ENCODE data around the gene TCF12.

Gene TCF12

DNA sequence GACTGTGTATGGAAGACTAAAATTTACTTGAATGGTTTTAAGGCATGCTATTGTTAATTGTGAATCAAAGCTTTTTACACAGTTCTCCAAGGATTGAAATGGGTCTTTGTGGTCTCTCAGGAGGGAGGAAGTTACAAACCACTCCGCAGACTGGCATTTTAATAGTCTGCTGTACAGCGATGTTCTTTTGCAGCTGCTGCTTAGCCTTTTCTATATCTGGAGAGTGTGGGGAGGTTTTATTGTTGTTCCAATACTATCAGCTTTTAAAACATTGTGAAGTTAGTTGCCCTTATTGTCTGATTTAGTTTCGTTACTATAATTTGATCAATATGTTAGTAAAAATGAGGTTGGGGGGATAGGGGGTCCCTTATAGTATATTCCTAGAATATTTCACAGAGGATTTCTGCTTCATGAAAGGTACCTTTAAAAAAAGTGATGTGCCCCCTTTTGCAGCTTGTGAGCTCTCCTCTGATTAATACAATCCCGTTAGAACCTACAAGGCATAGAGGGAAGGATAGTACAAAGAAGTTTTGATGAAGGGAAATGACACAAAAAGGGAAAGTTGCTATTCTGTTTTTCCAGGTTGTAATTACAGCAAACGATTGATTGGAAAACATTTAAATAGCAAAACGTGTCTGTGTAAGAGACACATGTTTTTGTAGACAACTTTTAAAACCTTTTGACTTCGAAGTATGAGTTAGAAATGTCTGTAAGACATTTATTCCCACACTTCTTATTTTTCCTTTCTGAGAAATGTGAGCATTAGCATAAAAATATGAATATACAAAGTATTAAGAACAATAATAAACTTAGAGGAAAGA, 299.5 kb downstream of the TCF12 start:
- DNase-seq (ENCODE audit: low read depth): no peak

DNA sequence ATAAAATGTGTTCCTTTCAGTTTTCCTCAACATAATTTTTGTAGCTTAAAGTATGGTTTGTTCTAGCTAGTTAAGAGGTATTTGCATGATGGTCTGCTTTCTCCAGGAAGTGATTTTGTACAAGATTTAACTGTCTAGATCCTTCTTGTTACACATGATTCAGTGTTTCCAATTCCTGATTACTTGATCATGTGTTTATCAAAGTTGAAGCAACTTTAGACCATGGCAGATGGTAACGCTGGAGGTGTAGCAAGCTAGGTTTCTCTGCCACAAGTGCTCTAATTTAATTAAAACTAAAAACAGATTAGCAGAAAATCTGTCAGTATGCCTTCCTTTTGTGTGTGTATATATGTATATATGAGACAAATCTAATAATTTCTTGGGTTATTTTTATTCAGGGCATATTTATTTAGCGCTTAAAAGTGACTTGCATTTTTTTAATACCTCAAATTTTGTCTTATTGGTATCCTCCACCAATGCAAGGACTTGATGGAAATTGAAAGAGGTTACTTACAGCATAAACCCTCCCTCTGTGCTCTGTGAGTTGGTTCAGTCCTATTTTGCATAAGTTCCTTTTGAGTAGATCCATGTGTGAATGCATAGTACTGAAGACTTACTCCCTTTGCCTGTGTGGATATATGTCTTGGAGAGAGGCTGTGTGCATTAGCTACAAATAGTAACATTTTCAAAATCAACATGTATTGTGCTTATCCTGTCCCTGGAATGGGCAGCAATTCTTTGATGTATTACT, 300.6 kb downstream of the TCF12 start:
- no peak for DNase-seq (ENCODE audit: low read depth)

DNA sequence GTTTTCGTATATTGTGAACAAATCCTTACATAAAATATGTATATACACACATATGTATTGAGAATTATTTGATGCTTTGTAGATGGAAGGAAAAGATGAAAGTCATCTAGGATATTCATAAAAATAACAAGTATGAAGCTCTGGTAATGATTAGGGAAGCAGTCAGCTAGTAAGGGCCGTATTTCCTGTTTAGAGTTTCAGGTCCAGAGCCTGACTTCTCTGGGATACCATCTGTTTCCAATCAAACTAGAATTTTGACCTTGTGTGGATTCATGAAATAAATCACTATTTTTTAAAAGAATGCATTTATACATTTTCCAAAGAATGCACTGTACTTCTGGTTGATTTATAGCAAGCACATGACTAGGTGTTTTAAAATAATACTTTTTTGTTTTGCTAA, 301.8 kb downstream of the TCF12 start:
- DNase-seq (ENCODE audit: low read depth): no peak

DNA sequence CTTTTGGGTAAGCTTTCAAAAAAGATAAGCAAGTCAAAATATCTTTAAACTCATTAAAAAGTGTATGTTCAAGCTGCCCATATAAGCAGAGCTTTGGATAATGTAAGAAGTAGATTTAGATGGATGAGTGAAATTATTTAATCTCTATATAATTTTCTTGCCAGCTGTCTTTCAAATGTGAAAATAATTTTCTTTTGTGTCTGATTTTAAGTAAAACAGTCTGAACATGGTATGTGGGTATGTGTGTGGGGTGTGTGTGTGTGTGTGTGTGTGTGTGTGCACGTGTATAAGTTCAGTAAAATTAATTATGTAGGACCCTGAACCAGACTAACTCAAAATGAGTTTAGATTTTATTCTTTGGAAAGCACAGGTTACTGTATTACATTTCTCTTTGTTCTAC, 302.7 kb downstream of the TCF12 start:
- DNase-seq (ENCODE audit: low read depth): no peak

DNA sequence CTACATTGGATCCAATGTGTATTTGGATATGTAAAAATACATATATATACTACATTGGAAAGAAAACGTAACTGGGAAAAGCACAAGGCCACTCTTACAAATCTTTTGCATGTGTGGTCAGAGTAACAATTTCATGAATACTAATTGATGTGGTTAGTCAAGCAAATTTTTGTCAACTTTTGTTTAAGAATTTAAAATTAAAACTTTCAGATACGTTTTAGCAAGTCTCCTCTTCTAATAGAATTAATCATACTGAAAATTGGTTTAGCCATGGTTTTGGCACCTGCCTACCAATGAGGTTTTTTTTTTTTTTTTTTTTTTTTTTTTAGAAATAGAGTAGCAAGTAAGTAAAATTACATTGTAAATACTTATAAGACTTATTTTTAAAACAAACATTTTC, 304.9 kb downstream of the TCF12 start:
- DNase-seq (ENCODE audit: low read depth): no peak

DNA sequence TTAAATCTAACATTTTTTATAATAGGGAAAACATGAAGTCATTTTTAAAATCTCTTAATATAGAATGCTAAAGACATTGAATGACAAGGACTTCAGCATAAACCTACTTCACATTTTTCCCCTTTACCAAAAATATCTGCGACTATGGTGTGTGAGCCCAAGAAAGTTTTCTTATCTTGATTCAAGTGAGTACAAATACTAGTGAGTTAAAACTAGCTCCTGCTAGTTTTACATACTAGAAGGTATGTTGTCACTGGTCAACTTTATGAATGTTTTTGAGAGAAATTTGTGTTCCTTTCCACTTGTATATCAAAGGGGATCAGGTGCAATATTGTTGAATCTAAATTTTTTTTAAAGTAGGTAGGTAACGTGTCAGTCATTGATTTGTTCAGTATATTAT, 305.4 kb downstream of the TCF12 start:
- no peak for DNase-seq (ENCODE audit: low read depth)

DNA sequence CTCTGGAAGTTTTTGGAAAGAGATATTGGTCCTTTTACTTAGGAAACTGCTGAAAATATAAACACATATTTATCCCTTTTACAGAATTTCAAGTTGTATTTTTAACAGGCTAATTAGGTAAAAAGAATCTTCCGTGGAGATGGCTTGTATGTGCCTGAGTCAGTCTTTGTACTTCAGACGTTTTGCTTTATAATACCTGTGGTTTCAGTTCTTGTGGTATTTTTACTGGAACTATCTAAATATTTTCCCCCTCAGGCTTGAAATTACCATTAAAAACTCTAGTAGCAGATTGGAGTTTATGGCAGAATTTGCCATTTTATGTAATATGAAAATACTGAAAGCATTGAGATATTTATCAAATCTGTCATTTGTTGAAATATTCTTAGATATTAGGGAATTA, 306.2 kb downstream of the TCF12 start:
- no peak for DNase-seq (ENCODE audit: low read depth)

DNA sequence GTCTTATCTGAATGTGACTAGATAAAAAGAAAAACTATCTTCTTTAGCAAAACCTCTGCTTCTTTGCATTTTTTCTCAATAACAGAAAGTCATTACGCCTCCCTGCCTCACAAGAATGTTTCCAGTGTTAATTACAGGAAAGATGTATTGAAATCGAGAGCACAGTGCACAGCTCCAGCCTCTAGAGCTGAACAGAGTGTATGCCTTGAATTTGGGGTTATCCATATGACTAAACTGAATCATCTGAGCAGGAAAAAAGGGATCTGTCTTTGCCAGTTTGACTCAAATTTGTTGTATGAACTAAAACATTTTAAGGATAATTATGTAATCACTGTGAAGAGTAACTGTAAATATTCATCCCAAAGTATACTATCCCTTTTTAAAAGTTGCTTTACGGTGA, 308.7 kb downstream of the TCF12 start:
- no peak for DNase-seq (ENCODE audit: low read depth)

DNA sequence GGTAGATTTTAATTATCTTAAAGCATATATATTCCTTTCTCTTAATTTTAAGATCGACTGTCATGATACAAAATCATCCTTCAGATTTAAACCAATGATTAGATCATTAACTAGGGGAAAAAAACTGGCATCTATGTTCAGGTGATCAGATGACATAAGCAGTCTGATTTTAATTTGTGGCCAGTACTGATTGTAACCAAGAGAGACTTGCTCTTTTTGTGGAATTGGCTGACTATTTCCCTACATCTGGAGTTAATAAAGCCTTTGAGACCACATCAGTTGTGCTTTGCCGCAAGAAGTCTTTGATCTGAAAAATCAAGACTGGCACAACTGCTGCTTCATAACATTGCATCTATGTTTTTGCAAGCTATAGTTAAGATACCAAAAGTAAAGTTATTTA, 309.5 kb downstream of the TCF12 start:
- no peak for DNase-seq (ENCODE audit: low read depth)

DNA sequence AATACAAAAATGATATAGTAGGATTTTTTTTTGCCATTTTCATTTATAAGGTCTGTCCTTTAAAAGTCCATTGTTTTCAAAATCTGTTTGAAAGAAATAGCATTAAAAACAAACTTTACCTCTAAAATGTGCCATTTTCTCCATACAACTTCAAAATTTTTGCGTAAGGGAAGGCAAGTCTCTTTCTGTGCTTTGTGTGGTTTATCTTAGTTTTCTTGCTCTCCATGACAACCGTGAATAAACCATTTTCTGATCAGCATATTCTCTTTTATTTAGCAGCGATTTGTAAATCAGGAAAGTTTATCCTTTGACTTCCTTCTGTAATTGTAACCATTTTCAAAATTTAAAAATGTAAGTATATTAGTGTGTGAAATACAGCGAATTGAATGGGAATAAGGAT, 310.0 kb downstream of the TCF12 start:
- DNase-seq (ENCODE audit: low read depth): no peak

DNA sequence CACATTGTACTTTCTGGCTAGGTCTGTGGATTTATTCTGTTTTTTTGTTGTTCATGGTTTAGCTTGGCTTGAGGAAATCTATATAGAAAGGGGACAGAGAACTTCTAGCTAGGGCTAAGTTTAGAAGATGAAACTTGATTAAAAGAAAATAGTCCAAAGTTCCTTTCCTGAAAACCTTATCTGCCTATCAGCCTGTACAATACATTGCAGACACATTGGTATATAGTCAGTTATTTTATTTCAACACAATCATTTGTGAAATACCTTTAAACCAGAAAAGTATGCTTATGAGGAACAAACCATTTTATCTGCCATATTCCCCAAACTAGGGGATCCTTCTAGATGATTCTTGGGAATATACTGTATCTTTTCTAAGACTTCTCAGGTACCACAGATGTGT, 310.6 kb downstream of the TCF12 start:
- no peak for DNase-seq (ENCODE audit: low read depth)

DNA sequence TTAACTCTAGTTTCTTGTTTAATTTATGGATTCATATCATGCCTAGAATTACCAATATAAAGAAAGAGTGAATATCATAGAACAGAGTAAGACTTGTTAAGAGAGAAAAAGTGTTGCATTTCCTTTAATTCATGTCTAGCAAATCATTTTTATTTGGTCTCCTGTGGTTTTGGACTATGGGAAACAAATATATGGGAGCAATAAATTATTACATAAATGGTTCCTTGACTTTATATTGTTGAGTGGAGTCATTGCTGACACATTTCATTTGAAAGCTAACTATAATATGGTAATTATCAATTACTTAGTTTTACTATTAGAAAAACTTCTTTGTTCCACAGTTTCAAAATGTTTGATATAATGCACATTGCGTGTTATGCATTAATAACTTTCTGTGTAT, 313.1 kb downstream of the TCF12 start:
- no peak for DNase-seq (ENCODE audit: low read depth)

DNA sequence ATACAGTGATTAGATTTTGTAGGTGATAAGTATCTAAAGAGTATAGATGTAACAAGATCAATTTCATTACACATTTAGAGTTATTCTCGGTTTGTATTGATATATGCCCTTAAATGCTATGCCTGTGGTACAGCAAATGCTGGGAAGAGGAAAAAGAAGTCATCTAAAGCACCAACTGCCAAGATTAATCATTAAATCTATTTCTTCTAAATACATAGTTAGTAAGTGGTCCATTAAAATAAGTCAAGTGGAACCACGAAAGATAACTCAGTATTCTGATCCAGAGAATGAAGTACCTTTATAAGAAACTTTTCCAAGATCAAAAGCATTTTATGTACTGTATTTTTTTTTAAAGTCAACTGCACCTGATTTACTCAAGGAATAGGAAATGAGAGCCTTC, 315.7 kb downstream of the TCF12 start:
- no peak for DNase-seq (ENCODE audit: low read depth)

DNA sequence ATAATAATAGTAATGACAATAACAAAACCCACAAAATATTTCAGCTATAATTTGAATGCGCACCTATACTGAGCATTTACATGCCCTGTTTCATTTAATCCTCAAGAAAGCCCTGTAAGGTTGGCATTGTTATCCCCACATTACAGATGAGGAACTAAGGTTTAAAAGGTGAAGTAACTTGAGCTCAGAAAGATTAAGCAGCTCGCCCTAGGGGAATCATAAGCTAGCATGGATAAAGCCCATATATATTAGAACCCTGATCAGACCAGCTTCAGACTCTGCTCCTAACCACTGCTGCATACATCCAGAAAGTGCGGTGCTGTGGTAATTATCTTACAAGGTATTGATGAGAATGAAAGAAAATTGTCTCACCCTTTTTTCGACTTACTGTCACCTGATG, 316.7 kb downstream of the TCF12 start:
- DNase-seq (ENCODE audit: low read depth): no peak

DNA sequence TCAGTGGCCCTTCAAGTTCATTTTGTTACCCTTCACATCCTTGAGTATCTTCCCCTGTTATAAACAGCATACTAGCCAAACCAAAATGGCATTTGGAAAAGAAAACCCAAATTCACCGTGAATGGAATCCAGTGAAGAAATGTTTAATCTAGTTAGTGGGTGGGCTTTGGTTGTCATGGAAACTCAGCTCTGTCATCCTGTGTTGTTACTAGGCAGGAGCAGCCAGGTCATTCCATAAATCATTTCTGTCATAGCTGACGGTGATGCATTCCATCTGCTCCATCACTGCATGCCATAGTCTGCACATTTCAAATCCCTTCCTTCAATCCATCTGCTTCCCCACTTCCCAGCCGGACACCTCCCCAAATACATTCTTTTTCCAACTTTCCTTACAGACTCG, 317.4 kb downstream of the TCF12 start:
- no peak for DNase-seq (ENCODE audit: low read depth)

DNA sequence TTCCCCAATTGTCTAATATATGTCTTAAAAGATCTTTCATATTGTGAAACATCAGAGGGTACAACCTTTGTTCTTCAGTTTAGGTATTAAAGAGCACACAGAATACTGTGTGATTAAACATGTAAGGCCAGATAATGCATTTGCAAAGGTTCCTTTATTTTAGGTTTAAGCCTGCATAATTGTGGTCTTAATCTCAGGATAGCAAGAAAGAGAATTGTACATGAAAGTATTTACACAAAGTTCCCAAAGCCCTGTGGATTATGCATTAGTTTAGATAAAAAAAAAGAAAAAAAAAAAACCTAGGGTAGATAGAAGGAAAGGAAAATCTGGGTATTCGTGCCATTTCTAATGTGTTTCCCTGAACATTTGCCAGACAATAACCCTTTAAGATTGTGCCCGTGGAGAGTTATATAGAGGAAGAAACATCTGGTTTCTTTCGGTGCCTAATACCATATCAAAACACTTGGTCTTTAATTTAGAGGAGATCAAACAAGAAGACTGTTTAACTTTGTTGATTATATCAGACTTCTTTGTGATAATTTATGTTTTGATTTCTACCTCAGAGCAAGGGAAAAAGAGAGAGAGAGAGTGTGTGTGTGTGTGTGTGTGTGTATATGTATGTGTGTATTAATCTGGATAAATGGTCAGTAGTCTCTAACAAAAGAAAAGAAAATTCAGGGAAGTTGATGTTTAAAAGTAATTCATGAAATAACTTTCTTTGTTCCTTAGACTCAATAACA, 318.3 kb downstream of the TCF12 start:
- DNase-seq (ENCODE audit: low read depth): no peak

DNA sequence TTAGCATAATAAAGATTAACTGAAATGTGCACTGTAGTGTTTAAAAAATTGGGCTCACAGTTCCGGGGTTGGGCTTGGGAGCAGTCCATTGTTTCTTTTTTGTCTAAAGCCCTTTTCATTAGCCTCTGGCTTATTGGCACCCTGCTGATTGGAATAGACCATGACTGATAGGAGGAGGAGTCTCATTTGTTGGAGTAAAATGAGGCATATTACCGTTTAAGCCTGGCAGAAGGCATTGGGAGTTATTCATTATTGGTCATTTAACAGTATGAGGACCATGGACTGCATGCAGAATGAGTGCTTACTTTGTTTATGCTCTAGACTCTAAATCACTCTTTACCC, 318.8 kb downstream of the TCF12 start:
- no peak for DNase-seq (ENCODE audit: low read depth)

DNA sequence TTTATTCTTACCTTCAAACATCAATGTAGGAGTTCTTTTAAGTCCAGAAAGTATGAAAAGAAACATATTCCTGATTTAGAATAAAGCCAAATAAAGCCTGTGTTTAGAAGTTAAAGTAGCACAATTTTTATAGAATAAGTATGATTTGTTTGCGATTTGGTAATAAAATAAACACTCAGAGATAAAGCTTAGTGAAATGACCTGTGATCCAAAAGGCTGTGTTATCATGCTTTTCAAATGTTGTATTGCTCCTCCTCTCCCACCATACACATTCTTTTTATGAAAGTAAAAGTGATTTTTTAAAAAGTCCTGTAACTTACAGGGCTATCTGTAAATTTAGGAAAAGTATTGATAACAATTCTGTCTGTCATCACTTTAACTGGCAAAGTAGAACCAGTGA, 319.2 kb downstream of the TCF12 start:
- no peak for DNase-seq (ENCODE audit: low read depth)

DNA sequence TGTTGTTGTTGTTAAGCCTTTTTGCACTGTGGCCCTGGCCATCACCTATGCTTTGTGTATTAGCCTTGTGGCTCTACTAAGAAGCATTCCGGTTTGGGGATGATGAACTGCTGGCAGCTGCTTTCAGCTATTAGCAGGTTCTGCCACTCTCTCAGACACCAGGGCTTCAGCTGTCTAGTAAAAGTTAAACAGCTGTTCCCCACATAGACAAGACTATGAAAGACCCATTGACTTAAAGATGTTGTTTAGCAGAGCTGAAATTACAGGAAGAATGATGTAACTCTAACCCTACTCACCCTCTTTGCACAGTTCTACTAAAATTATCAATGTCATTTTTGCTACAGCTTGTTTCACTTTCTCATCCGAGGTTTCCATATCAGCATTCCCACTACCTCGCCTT, 326.7 kb downstream of the TCF12 start:
- DNase-seq (ENCODE audit: low read depth): no peak

DNA sequence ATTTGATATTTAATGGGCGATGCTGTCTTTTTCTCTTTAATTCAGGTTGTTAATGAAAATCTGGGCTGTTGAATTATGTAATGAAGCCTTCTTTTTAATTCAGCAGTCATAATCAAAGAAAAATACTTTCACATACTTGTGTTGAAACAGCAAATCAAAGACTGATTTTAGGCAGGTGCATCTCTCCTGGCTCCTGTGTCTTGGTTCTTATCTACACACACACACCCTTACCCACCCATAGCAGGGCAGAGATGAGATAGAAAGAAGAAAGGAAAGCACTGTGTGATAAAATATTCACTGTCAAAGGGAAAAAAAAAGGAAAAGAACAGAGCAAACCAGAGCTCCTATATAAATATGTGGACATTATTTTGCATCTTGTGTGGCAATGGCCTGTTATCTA, 327.3 kb downstream of the TCF12 start:
- no peak for DNase-seq (ENCODE audit: low read depth)

DNA sequence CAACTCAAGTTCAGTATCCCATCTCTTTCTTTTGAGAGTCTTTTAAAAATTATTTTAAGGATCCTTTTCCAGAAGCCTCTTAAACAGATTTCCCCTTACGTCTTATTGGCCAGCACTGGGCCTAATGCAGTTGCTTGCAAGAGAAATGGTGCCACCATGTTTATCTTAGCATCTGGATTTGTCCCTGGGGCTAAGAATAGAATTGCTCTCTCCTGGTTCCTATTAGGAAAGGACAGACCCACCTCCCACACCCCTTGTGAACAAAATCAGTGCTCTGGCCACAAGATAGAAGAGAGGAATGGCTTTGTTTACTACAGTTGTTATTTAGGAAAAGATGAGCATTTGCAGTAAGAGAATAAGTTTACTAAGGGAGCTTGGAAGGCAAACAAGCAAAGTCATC, 329.6 kb downstream of the TCF12 start:
- no peak for DNase-seq (ENCODE audit: low read depth)

DNA sequence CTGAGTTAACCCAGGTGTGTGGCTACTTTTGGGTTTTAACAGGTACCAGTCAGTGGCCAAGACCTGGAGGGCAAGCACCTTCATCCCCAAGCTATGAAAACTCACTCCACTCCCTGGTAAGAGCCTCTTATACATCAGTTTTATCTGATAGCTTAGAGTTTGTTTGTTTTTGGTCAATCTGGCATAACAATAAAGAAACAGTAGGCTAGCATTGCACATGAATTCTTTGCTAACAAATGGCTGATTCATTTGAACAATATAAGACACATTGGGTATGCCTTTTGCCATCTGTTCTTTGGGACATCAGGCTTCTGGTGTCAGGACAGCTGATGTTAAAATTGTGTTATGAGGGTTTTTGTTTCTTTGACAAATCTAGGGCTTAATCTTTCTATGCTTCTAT, 332.9 kb downstream of the TCF12 start:
- DNase-seq (ENCODE audit: low read depth): no peak

DNA sequence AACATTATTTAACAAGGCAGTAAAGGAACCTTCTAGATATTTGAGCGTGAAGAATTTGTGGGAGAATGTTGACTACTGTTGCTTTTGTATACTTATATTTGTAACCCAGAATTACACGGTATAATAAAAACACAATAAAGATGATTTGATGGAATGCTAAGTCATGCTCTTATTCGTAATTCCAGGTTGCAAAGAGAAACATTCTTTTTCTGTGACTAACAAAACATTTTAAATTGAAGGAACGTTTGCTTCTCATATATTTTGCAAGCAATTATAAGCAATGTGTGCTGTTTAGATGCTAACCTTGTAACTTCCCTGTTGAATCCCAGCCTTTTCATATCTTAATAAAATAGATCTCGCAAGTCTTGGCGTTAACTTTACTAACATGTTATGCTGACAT, 333.5 kb downstream of the TCF12 start:
- no peak for DNase-seq (ENCODE audit: low read depth)
